SK-N-SH treated with all-trans-retinoic acid at 6 μM for 48 hours (cell line): ENCODE results near the gene TOR1A.

Source experiments
- ATAC-seq: fragments of 200-7000 bp; cut with Tn5 transposase; 3 replicates; pipeline ENCODE4 v1.9.1; 2020; ENCODE audit warnings: mild to moderate bottlenecking, moderate library complexity
- ARNTL ChIP-seq: fragments of 450-650 bp; formaldehyde crosslinking; IDR thresholded peaks from 2 replicates; pipeline ENCODE4 v1.5.0; 2020; ENCODE audit warnings: low read depth, mild to moderate bottlenecking, moderate library complexity, borderline replicate concordance
- BACH2 ChIP-seq: fragments of 250-450 bp; sonication (Bioruptor Pico); IDR thresholded peaks from 2 replicates; pipeline ENCODE4 v1.9.0; 2021; ENCODE audit warnings: mild to moderate bottlenecking, borderline replicate concordance
- CSDC2 ChIP-seq: fragments of 250-450 bp; sonication (Bioruptor Pico); IDR thresholded peaks from 2 replicates; pipeline ENCODE4 v1.5.0; 2020; ENCODE audit warnings: mild to moderate bottlenecking, moderate library complexity
- ESRRG ChIP-seq: fragments of 250-450 bp; sonication (Bioruptor Pico); IDR thresholded peaks from 2 replicates; pipeline ENCODE4 v1.6.1; 2021; ENCODE audit warnings: mild to moderate bottlenecking
- ISL1 ChIP-seq: fragments of 250-450 bp; sonication (Bioruptor Pico); IDR thresholded peaks from 2 replicates; pipeline ENCODE4 v2.1.2; 2022; ENCODE audit warnings: mild to moderate bottlenecking, moderate library complexity
- OSR1 ChIP-seq: fragments of 250-450 bp; sonication (Bioruptor Pico); IDR thresholded peaks from 2 replicates; pipeline ENCODE4 v1.8.0; 2022; ENCODE audit warnings: moderate library complexity, mild to moderate bottlenecking, inconsistent platforms
- PPARA ChIP-seq: fragments of 250-450 bp; sonication (Bioruptor Pico); IDR thresholded peaks from 2 replicates; pipeline ENCODE4 v1.5.0; 2020; ENCODE audit warnings: mild to moderate bottlenecking, borderline replicate concordance
- SNAI2 ChIP-seq: fragments of 250-450 bp; sonication (Bioruptor Pico); IDR thresholded peaks from 2 replicates; pipeline ENCODE4 v1.5.0; 2020; ENCODE audit warnings: mild to moderate bottlenecking, moderate library complexity
- TCF4 ChIP-seq: fragments of 250-450 bp; sonication (Bioruptor Pico); IDR thresholded peaks from 2 replicates; pipeline ENCODE4 v1.8.0; 2021; ENCODE audit warnings: mild to moderate bottlenecking, moderate library complexity, borderline replicate concordance
- TOX ChIP-seq: fragments of 250-450 bp; sonication (Bioruptor Pico); IDR thresholded peaks from 2 replicates; pipeline ENCODE4 v1.8.0; 2021; ENCODE audit warnings: mild to moderate bottlenecking, moderate library complexity, borderline replicate concordance
- ZC3H10 ChIP-seq: fragments of 250-450 bp; sonication (Bioruptor Pico); IDR thresholded peaks from 2 replicates; pipeline ENCODE4 v1.5.1; 2021; ENCODE audit warnings: mild to moderate bottlenecking, moderate library complexity
- ZFP3 ChIP-seq: fragments of 250-450 bp; sonication (Bioruptor Pico); IDR thresholded peaks from 2 replicates; pipeline ENCODE4 v1.5.0; 2020; ENCODE audit warnings: mild to moderate bottlenecking, moderate library complexity
- ZFP30 ChIP-seq: fragments of 450-650 bp; formaldehyde crosslinking; IDR thresholded peaks from 2 replicates; pipeline ENCODE4 v1.5.0; 2022; ENCODE audit warnings: mild to moderate bottlenecking, moderate library complexity
- ZNF70 ChIP-seq: fragments of 450-650 bp; formaldehyde crosslinking; IDR thresholded peaks from 2 replicates; pipeline ENCODE4 v1.5.0; 2020; ENCODE audit warnings: mild to moderate bottlenecking, moderate library complexity
- TF ChIP-seq, protein P1 (sequence below): fragments of 250-450 bp; sonication (Bioruptor Pico); IDR thresholded peaks from 2 replicates; pipeline ENCODE4 v1.5.1; 2020; ENCODE audit warnings: low read depth, mild to moderate bottlenecking, moderate library complexity
- TF ChIP-seq, protein P2 (sequence below): fragments of 250-450 bp; sonication (Bioruptor Pico); IDR thresholded peaks from 2 replicates; pipeline ENCODE4 v1.5.0; 2020; ENCODE audit warnings: mild to moderate bottlenecking, moderate library complexity
- TF ChIP-seq, protein P3 (sequence below): fragments of 250-450 bp; sonication (Bioruptor Pico); IDR thresholded peaks from 2 replicates; pipeline ENCODE4 v1.8.0; 2020; ENCODE audit warnings: mild to moderate bottlenecking, moderate library complexity, borderline replicate concordance
- TF ChIP-seq, protein P4 (sequence below): fragments of 250-450 bp; sonication (Bioruptor Pico); IDR thresholded peaks from 2 replicates; pipeline ENCODE4 v1.8.0; 2021; ENCODE audit warnings: low read depth, mild to moderate bottlenecking, moderate library complexity, borderline replicate concordance
- TF ChIP-seq, protein P5 (sequence below): fragments of 250-450 bp; sonication (Bioruptor Pico); IDR thresholded peaks from 2 replicates; pipeline ENCODE4 v1.5.1; 2021; ENCODE audit warnings: mild to moderate bottlenecking, moderate library complexity

TOR1A gene

DNA sequence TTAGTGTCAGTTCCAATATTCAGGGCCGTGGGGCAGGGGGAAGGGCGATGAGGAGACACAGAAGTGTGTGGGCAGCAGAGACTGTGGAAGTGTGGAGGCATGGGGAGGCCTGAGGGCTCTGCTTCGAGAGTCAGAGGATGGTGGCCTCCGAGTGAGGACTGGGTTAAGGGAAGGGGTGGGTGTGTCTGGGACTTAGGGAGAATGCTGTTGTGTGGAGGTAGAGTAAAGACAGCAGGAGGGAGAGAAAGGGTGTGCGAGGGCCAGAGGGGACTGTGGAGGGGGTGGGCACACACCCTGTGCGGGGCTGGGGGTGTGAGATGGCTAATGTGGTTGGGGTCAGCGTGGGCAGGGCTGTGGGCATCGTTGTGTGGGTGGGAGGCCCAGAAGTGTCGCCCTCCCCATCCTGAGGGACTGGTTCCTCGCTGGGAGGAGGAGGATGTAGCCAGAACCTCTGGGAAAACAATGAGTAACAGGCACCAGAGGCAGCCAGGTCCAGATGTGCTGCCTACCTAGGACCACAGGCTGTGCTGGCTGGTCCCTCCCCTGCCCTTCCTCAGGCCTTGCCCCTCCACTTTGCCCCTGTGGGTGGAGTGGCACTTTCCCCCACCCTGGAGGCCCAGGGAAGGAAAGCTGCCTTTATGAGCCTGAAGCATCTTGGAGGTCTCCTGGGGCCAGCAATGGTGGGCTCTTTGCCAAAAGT is 15.5 kb upstream of the TOR1A start:
- no peak for TF ChIP-seq ZFP3 (CRISPR knock-in tag)
- TF ChIP-seq, protein P1, sequence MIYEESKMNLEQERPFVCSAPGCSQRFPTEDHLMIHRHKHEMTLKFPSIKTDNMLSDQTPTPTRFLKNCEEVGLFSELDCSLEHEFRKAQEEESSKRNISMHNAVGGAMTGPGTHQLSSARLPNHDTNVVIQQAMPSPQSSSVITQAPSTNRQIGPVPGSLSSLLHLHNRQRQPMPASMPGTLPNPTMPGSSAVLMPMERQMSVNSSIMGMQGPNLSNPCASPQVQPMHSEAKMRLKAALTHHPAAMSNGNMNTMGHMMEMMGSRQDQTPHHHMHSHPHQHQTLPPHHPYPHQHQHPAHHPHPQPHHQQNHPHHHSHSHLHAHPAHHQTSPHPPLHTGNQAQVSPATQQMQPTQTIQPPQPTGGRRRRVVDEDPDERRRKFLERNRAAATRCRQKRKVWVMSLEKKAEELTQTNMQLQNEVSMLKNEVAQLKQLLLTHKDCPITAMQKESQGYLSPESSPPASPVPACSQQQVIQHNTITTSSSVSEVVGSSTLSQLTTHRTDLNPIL (CRISPR knock-in tag), result no peak
- ATAC-seq, result no peak

DNA sequence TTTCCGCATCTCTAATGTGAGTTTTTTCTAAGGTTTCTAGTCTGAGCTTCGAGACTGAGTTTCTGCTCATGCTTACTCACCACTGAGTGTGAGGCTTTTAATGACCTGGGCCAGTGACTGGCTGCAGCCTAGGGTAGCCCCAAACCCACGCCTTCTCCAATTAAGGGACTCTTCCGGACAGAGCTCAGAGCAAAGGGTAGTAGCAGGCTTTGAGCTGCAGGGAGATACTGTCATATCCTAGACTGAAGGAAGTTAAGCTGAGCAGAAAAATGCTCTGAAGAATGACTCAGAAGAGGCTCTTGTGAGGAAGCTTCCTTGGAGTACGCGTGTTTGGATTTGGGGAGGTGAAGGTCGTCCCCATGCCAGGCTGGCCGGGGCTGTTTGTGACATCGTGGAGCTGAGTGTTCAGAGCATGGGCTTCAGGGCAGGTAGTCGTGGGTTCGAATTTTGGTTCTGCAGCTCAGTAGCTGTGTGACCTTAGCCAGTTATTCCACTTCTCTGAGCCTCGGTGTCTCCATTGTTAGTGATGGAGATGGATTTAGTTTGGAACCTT is 14.8 kb upstream of the TOR1A start:
- ATAC-seq, result peak; percentile 82

DNA sequence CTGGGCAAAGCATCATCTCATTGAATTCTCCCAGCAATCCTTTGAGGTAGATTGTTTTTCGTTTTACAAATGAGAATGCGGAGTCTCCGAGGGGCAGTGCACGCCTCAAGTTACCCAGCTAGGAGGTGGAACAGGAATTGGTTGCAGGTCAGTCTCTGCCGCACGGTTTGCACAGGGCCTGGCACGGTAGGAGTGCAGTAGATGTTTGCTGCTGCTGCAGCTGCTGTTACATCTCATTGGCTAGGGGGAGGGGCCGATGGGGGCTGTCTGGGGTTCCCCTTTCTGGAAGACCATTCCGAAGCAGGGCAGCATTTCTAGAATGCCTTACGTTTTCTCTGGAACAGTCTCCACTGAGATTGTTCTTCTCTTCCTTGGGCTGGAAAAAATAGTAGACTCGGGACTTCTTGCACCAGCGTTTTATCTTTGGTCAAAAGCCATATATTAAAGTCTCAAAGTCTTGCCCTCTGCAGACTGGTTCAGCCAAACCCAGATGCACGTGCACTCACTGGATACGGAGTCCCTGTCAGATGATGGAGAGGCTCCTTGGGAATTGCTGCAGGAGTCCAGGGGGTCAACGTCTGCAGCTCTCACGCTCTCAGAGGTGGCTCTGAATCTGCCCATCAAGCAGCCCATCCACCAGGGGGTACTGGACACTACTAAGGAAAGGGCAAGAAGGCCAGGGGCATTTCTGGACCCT is 12.5 kb upstream of the TOR1A start:
- TF ChIP-seq OSR1 (CRISPR knock-in tag) (no peak), SNAI2 (CRISPR knock-in tag) (no peak), ISL1 (no peak), TCF4 (CRISPR knock-in tag) (no peak), BACH2 (CRISPR knock-in tag) (no peak), ZFP3 (CRISPR knock-in tag) (no peak), ZNF70 (CRISPR knock-in tag) (no peak), ZFP30 (CRISPR knock-in tag) (no peak)
- TF ChIP-seq, protein P1 (CRISPR knock-in tag), result no peak
- TF ChIP-seq, protein P2, sequence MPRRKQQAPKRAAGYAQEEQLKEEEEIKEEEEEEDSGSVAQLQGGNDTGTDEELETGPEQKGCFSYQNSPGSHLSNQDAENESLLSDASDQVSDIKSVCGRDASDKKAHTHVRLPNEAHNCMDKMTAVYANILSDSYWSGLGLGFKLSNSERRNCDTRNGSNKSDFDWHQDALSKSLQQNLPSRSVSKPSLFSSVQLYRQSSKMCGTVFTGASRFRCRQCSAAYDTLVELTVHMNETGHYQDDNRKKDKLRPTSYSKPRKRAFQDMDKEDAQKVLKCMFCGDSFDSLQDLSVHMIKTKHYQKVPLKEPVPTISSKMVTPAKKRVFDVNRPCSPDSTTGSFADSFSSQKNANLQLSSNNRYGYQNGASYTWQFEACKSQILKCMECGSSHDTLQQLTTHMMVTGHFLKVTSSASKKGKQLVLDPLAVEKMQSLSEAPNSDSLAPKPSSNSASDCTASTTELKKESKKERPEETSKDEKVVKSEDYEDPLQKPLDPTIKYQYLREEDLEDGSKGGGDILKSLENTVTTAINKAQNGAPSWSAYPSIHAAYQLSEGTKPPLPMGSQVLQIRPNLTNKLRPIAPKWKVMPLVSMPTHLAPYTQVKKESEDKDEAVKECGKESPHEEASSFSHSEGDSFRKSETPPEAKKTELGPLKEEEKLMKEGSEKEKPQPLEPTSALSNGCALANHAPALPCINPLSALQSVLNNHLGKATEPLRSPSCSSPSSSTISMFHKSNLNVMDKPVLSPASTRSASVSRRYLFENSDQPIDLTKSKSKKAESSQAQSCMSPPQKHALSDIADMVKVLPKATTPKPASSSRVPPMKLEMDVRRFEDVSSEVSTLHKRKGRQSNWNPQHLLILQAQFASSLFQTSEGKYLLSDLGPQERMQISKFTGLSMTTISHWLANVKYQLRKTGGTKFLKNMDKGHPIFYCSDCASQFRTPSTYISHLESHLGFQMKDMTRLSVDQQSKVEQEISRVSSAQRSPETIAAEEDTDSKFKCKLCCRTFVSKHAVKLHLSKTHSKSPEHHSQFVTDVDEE (CRISPR knock-in tag), result no peak
- ATAC-seq, result no peak

More for the DNA sequence above, 14.8 kb upstream of the TOR1A start:
- TF ChIP-seq OSR1 (CRISPR knock-in tag) (no peak), ESRRG (CRISPR knock-in tag) (no peak), TCF4 (CRISPR knock-in tag) (no peak), TOX (CRISPR knock-in tag) (no peak), CSDC2 (CRISPR knock-in tag) (no peak)
- TF ChIP-seq, protein P2 (CRISPR knock-in tag), result no peak
- TF ChIP-seq, protein P3, sequence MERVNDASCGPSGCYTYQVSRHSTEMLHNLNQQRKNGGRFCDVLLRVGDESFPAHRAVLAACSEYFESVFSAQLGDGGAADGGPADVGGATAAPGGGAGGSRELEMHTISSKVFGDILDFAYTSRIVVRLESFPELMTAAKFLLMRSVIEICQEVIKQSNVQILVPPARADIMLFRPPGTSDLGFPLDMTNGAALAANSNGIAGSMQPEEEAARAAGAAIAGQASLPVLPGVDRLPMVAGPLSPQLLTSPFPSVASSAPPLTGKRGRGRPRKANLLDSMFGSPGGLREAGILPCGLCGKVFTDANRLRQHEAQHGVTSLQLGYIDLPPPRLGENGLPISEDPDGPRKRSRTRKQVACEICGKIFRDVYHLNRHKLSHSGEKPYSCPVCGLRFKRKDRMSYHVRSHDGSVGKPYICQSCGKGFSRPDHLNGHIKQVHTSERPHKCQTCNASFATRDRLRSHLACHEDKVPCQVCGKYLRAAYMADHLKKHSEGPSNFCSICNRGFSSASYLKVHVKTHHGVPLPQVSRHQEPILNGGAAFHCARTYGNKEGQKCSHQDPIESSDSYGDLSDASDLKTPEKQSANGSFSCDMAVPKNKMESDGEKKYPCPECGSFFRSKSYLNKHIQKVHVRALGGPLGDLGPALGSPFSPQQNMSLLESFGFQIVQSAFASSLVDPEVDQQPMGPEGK, result no peak

DNA sequence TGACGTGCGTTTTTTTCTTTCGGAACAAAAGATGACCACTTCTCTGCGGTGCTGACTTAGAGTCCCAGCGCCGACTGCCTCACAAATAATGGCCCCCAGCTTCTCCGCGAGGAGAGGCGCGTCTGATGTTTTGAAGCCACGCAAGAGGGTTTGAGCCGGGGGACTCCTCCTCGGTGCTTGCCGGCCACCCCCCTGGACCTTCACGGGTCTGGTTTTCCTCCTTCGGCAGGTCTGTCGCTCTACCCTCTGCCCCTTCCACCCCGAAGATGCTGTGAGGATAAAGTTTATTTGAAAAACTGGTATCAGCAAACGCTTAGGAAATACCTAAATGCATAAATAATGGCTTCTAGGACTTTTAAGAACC is 11.9 kb upstream of the TOR1A start:
- no peak for ATAC-seq
- TF ChIP-seq ESRRG (CRISPR knock-in tag), result no peak
- TF ChIP-seq PPARA (CRISPR knock-in tag), result no peak
- no peak for TF ChIP-seq TOX (CRISPR knock-in tag)
- TF ChIP-seq ZC3H10 (CRISPR knock-in tag), result no peak
- no peak for TF ChIP-seq ZNF70 (CRISPR knock-in tag)
- TF ChIP-seq BACH2 (CRISPR knock-in tag), result no peak
- TF ChIP-seq ARNTL (CRISPR knock-in tag), result no peak
- TF ChIP-seq, protein P4, sequence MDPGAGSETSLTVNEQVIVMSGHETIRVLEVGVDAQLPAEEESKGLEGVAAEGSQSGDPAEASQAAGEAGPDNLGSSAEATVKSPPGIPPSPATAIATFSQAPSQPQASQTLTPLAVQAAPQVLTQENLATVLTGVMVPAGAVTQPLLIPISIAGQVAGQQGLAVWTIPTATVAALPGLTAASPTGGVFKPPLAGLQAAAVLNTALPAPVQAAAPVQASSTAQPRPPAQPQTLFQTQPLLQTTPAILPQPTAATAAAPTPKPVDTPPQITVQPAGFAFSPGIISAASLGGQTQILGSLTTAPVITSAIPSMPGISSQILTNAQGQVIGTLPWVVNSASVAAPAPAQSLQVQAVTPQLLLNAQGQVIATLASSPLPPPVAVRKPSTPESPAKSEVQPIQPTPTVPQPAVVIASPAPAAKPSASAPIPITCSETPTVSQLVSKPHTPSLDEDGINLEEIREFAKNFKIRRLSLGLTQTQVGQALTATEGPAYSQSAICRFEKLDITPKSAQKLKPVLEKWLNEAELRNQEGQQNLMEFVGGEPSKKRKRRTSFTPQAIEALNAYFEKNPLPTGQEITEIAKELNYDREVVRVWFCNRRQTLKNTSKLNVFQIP (CRISPR knock-in tag), result no peak
- no peak for TF ChIP-seq TCF4 (CRISPR knock-in tag)
- TF ChIP-seq, protein P5, sequence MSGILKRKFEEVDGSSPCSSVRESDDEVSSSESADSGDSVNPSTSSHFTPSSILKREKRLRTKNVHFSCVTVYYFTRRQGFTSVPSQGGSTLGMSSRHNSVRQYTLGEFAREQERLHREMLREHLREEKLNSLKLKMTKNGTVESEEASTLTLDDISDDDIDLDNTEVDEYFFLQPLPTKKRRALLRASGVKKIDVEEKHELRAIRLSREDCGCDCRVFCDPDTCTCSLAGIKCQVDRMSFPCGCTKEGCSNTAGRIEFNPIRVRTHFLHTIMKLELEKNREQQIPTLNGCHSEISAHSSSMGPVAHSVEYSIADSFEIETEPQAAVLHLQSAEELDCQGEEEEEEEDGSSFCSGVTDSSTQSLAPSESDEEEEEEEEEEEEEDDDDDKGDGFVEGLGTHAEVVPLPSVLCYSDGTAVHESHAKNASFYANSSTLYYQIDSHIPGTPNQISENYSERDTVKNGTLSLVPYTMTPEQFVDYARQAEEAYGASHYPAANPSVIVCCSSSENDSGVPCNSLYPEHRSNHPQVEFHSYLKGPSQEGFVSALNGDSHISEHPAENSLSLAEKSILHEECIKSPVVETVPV (CRISPR knock-in tag), result no peak
